ENCODE results near the gene STXBP1.
A peak's percentile ranks its signal among the peaks of the same experiment; 100 is the strongest.

The STXBP1 gene

DNA sequence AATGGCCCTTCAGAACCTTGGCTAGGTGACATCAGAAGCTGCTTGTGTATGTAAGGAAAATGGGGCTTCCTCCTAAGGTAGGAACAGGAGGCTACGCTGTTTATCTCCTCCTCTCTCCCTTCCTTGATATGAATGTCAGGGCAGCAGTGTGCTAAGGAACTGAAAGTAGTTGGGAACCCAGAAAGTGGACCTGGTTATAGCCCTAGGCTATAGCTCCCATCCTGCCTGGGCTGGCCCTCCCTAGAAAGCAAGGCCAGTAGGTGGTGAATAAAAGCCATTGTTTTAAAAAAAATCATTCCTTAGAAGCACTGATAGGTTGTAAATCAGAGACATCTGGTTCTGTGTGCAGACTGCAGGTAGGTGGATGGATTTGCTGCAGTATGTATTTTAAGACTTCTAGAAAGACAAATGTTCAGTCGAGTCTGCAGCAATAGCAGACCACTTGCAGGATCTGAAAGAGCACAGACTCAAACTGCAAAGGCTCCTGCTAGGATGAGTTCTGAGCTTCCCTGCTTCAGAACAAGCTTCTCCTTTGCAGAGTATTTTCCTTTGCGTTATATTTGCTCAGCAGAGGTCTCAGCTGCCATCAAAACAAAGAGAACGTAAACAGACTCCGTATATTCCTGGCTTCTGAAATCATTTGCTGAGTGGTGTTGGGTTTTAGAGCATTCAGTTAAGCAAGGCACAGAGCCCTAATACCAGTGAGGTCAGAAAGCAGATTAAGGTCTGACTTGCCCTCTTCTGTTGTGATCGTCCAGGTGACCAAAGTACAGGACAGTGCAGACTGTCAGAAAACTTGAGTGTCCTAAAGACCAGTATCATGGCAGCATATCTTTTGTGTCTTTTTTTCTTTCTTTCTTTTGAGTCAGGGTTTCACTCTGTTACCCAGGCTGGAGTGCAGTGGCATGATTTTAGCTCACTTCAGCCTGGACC, 74.7 kb downstream of the STXBP1 start:
- Histone ChIP-seq H3K36me3 (ENCODE audit: insufficient read depth, low read length) (peaks cover 47% of the 10 kb centered on the region), H3K4me1 (ENCODE audit: insufficient read depth, low read length) (no peaks in the 10 kb centered on the region), H3K9ac (ENCODE audit: low read length) (no peak overlapping the region), H3K9me3 (ENCODE audit: low read length) (no peaks in the 10 kb centered on the region), H3K27ac (ENCODE audit: low read depth, low read length) (no peak overlapping the region), H3K27me3 (ENCODE audit: control insufficient read depth in 1 of 2, insufficient read depth in 2 of 2, low read length in 2 of 2) (no peaks in the 10 kb centered on the region), H3K4me3 (ENCODE audit: low read depth in 1 of 2, low read length in 2 of 2) (no peak overlapping the region)

DNA sequence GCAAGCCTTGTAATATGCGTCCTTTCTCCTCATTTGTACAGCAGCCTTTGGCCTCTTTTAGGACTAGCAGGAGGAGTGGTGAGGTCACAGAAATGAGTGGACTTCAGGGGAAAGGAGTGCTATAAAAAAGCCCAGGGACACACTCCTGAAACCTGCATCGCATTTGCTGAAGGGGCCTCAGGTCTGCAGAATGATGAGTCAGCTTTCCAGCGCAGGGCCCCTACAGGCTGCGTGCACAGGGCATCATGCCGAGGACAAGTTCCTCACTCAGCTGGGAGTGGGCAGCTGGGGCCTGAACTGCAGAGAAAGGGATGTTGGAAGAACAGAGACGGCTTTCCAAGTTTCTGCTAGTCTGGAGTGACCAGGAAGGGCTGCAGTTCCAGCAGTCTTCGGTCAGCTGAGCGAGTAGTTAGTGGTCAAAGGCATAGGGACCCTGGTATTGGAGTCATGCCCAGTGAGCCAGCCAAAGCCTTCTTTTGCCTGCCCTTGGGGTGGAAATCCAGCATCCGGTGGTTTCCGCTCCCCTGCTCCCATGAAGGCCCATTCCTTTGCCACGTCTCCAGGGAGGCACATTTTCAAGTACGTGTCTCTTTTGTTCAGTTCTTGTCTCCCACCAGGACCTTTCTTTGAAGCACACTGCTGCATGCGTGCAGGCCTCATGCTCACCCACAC, 77.4 kb downstream of the STXBP1 start:
- no peaks in the 10 kb centered on the region for H3K4me1 ChIP-seq (ENCODE audit: insufficient read depth, low read length)
- peaks cover 27% of the 10 kb centered on the region for H3K36me3 ChIP-seq (ENCODE audit: insufficient read depth, low read length)
- H3K9ac ChIP-seq (ENCODE audit: low read length): no peak overlapping the region
- H3K9me3 ChIP-seq (ENCODE audit: low read length): no peaks in the 10 kb centered on the region
- H3K27ac ChIP-seq (ENCODE audit: low read depth, low read length): no peak overlapping the region
- H3K4me3 ChIP-seq (ENCODE audit: low read depth in 1 of 2, low read length in 2 of 2): no peak overlapping the region
- H3K27me3 ChIP-seq (ENCODE audit: control insufficient read depth in 1 of 2, insufficient read depth in 2 of 2, low read length in 2 of 2): no peaks in the 10 kb centered on the region

DNA sequence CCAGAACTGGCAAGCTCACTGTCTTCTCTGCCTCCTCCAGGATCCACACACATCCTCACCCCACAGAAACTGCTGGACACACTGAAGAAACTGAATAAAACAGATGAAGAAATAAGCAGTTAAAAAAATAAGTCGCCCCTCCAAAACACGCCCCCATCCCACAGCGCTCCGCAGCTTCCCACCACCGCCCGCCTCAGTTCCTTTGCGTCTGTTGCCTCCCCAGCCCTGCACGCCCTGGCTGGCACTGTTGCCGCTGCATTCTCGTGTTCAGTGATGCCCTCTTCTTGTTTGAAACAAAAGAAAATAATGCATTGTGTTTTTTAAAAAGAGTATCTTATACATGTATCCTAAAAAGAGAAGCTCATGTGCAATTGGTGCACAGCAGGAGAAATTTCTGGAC, 78.7 kb downstream of the STXBP1 start:
- Histone ChIP-seq H3K4me1 (ENCODE audit: insufficient read depth, low read length) (no peaks in the 10 kb centered on the region), H3K9ac (ENCODE audit: low read length) (no peak overlapping the region), H3K27me3 (ENCODE audit: control insufficient read depth in 1 of 2, insufficient read depth in 2 of 2, low read length in 2 of 2) (no peaks in the 10 kb centered on the region), H3K36me3 (ENCODE audit: insufficient read depth, low read length) (peaks cover 22% of the 10 kb centered on the region), H3K9me3 (ENCODE audit: low read length) (no peaks in the 10 kb centered on the region), H3K4me3 (ENCODE audit: low read depth in 1 of 2, low read length in 2 of 2) (no peak overlapping the region), H3K27ac (ENCODE audit: low read depth, low read length) (no peak overlapping the region)

DNA sequence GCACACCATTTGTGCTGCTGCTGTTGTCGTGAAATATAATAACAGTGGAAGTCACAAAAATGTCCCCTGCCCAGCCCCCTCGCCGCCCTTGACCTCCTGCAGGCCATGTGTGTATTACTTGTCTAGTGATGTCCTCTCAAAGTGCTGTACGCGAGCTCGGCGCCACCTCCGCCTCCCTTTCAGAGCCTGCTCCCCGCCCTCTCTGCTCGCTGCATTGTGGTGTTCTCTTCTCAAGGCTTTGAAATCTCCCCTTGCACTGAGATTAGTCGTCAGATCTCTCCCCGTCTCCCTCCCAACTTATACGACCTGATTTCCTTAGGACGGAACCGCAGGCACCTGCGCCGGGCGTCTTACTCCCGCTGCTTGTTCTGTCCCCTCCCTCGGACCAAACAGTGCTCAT, 80.0 kb downstream of the STXBP1 start:
- no peak overlapping the region for H3K9ac ChIP-seq (ENCODE audit: low read length)
- no peaks in the 10 kb centered on the region for H3K27me3 ChIP-seq (ENCODE audit: control insufficient read depth in 1 of 2, insufficient read depth in 2 of 2, low read length in 2 of 2)
- no peaks in the 10 kb centered on the region for H3K9me3 ChIP-seq (ENCODE audit: low read length)
- H3K4me3 ChIP-seq (ENCODE audit: low read depth in 1 of 2, low read length in 2 of 2): no peak overlapping the region
- no peak overlapping the region for H3K27ac ChIP-seq (ENCODE audit: low read depth, low read length)
- no peaks in the 10 kb centered on the region for H3K4me1 ChIP-seq (ENCODE audit: insufficient read depth, low read length)
- H3K36me3 ChIP-seq (ENCODE audit: insufficient read depth, low read length): peaks cover 10% of the 10 kb centered on the region

DNA sequence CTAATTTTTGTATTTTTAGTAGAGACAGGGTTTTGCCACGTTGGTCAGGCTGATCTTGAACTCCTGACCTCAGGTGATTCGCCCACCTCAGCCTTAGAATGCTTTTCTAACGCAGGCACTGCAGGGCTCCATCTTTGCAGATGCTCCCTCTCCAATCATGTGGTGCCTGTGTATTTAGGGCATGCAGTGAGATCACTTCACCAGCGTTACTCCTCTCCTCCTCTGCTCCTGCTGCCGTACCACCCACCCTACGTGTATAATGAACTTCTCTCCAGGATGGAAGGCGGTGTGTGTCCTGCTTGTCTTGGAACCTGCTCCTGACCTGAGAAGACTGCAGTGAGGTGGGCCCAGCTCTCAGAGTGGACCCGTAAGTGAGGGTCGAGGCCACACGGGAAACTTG, 81.1 kb downstream of the STXBP1 start:
- no peaks in the 10 kb centered on the region for H3K4me1 ChIP-seq (ENCODE audit: insufficient read depth, low read length)
- H3K36me3 ChIP-seq (ENCODE audit: insufficient read depth, low read length): peaks cover 7% of the 10 kb centered on the region
- no peak overlapping the region for H3K27ac ChIP-seq (ENCODE audit: low read depth, low read length)
- no peak overlapping the region for H3K4me3 ChIP-seq (ENCODE audit: low read depth in 1 of 2, low read length in 2 of 2)
- no peaks in the 10 kb centered on the region for H3K9me3 ChIP-seq (ENCODE audit: low read length)
- no peaks in the 10 kb centered on the region for H3K27me3 ChIP-seq (ENCODE audit: control insufficient read depth in 1 of 2, insufficient read depth in 2 of 2, low read length in 2 of 2)
- no peak overlapping the region for H3K9ac ChIP-seq (ENCODE audit: low read length)

DNA sequence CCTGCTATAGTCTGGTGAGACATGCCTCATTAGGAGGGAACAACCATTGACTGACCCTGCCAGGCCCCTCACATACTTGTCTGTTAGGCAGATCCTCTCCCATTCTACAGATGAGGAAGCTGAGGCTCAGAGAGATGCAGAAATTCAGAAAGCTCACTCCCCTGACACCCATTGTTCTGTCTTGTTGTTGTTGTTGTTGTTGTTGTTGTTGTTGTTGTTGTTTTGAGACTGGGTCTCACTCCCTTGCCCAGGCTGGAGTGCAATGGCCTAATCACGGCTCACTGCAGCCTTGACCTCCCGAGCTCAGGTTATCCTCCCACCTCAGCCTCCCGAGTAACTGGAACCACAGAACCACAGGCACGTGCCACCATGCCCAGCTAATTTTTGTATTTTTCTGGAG, 81.6 kb downstream of the STXBP1 start:
- peaks cover 7% of the 10 kb centered on the region for H3K36me3 ChIP-seq (ENCODE audit: insufficient read depth, low read length)
- no peaks in the 10 kb centered on the region for H3K4me1 ChIP-seq (ENCODE audit: insufficient read depth, low read length)
- no peaks in the 10 kb centered on the region for H3K9me3 ChIP-seq (ENCODE audit: low read length)
- H3K4me3 ChIP-seq (ENCODE audit: low read depth in 1 of 2, low read length in 2 of 2): no peak overlapping the region
- H3K9ac ChIP-seq (ENCODE audit: low read length): no peak overlapping the region
- H3K27me3 ChIP-seq (ENCODE audit: control insufficient read depth in 1 of 2, insufficient read depth in 2 of 2, low read length in 2 of 2): no peaks in the 10 kb centered on the region
- no peak overlapping the region for H3K27ac ChIP-seq (ENCODE audit: low read depth, low read length)

DNA sequence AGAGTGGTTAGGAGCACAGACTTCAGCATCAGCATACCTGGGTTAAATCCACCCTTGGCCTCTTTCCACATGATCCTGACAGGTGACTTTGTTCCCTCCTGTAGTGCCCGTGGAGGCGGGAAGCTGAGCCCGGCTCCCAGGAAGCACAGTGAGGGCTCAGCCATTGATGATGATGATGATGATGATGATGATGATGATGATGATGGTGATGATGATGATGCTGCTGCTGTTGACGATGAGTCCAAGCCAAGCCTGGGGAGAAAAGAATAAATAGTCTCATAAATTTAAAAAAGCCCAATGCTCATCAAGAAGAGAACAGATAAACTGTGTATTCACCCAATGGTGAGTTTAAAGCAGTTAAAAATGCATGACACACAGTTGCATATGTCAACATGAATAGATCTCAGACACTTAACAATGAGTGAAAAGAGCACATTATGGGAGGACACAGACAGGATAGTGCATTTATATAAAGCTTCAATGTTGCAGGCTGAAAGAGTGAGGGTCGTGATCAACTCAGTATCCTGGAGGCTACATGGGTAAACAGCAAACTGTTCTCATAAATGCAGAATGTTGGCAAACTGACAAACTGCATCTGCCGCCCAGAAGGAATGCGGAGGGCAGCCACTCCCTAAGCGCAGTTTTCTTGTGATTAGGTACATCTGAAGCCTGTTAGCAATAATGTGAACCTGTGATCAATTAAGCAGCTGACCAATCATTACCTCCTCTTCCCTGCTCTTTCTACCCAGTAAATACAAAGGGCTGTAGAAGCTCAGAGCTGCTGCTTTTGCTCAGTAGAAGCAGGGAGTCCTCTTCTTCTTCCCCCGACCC, 83.0 kb downstream of the STXBP1 start:
- H3K4me1 ChIP-seq (ENCODE audit: insufficient read depth, low read length): peaks cover 8% of the 10 kb centered on the region
- H3K36me3 ChIP-seq (ENCODE audit: insufficient read depth, low read length): peaks cover 7% of the 10 kb centered on the region
- H3K9ac ChIP-seq (ENCODE audit: low read length): no peak overlapping the region
- no peaks in the 10 kb centered on the region for H3K9me3 ChIP-seq (ENCODE audit: low read length)
- no peak overlapping the region for H3K4me3 ChIP-seq (ENCODE audit: low read depth in 1 of 2, low read length in 2 of 2)
- H3K27me3 ChIP-seq (ENCODE audit: control insufficient read depth in 1 of 2, insufficient read depth in 2 of 2, low read length in 2 of 2): no peaks in the 10 kb centered on the region
- H3K27ac ChIP-seq (ENCODE audit: low read depth, low read length): no peak overlapping the region

DNA sequence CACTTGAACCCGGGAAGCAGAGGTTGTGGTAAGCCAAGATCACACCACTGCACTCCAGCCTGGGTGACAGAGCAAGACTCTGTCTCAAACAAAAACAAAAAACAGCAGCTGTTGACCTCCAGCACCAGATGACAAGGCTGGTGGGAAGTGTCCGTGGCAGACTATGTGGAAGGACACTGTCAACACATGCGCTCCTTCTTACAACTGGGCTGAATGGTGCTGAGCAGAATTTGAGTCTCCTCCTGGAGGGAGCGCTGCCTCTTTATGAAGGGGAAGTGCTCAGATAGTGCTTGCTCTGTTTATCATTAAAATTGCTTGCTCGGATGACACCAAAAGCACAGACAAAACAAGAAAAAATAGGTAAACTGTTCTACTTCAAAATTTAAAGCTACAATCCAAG, 85.5 kb downstream of the STXBP1 start:
- no peaks in the 10 kb centered on the region for H3K9me3 ChIP-seq (ENCODE audit: low read length)
- H3K4me1 ChIP-seq (ENCODE audit: insufficient read depth, low read length): peaks cover 11% of the 10 kb centered on the region
- H3K27ac ChIP-seq (ENCODE audit: low read depth, low read length): no peak overlapping the region
- no peak overlapping the region for H3K4me3 ChIP-seq (ENCODE audit: low read depth in 1 of 2, low read length in 2 of 2)
- H3K36me3 ChIP-seq (ENCODE audit: insufficient read depth, low read length): no peaks in the 10 kb centered on the region
- H3K27me3 ChIP-seq (ENCODE audit: control insufficient read depth in 1 of 2, insufficient read depth in 2 of 2, low read length in 2 of 2): no peaks in the 10 kb centered on the region
- H3K9ac ChIP-seq (ENCODE audit: low read length): no peak overlapping the region

DNA sequence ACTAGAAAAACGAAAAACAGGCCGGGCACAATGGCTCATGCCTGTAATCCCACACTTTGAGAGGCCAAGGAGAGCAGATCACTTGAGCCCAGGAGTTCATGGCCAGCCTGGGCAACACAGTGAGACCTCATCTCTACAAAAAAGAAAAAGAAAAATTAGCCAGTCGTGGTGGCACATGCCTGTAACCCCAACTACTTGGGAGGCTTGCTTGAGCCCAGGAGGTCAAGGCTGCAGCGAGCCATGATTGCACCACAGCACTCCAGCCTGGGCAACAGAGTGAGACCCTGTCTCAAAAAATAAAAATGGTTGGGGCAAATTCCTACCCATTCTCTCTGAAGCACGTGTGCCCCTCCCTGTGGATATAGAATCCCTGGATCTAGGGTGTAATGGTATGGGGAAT, 86.3 kb downstream of the STXBP1 start:
- no peak overlapping the region for H3K9ac ChIP-seq (ENCODE audit: low read length)
- no peak overlapping the region for H3K27ac ChIP-seq (ENCODE audit: low read depth, low read length)
- no peak overlapping the region for H3K4me3 ChIP-seq (ENCODE audit: low read depth in 1 of 2, low read length in 2 of 2)
- H3K4me1 ChIP-seq (ENCODE audit: insufficient read depth, low read length): peaks cover 11% of the 10 kb centered on the region
- no peaks in the 10 kb centered on the region for H3K9me3 ChIP-seq (ENCODE audit: low read length)
- H3K27me3 ChIP-seq (ENCODE audit: control insufficient read depth in 1 of 2, insufficient read depth in 2 of 2, low read length in 2 of 2): no peaks in the 10 kb centered on the region
- H3K36me3 ChIP-seq (ENCODE audit: insufficient read depth, low read length): no peaks in the 10 kb centered on the region

DNA sequence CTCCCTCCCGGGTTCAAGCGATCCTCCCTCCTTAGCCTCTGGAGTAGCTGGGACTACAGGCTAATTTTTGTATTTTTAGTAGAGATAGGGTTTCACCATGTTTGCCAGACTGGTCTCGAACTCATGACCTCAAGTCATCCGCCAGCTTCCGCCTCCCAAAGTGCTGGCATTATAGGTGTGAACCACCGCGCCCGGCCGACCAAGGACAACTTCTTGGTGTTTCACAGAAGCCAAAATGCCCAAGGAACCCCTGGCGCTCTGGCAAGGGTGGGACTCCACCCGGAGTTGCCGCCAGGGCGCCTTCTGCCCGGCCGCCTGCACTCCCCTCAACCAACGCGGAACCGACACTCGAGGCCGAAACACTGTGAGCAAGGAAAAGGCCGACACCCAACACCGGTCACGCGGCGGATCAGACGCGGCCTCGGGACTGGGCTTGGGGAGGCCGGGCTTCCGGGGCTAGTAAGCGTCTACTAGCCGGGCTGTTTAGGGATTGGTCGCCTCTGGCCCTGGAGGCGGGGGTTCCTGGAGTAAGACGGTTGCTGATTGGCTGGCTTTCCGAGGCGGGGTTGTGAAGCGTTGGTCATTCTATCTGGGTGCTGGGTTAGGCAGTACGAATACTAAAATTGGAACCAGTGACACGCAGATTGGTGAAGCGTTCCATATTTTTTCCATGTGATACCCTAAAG, 87.1 kb downstream of the STXBP1 start:
- Histone ChIP-seq H3K4me3 (ENCODE audit: low read depth in 1 of 2, low read length in 2 of 2) (peak overlapping the region; percentile 23 to 47), H3K9ac (ENCODE audit: low read length) (peak overlapping the region; percentile 9), H3K27ac (ENCODE audit: low read depth, low read length) (peak overlapping the region; percentile 47)

DNA sequence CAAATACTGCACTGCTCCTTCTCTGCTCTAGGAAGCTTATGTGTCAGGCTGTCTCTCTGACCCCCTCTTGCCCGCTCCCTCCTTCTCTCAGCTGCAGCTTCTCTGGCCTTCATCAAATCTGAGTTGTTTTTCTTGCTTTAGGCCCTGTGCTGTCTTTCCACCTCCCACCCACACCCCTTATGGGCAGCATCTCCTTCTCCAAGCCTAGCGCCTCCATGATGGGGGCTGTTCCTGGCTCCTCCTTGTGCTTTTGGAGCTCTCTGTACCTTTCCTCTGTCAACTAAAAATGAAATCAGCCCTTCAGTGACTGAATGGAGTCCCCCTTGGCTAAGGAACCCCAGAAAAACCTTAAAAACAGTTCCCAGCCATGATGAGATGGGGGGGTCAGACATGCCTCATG, 88.1 kb downstream of the STXBP1 start:
- no peak overlapping the region for H3K9ac ChIP-seq (ENCODE audit: low read length)
- no peaks in the 10 kb centered on the region for H3K27me3 ChIP-seq (ENCODE audit: control insufficient read depth in 1 of 2, insufficient read depth in 2 of 2, low read length in 2 of 2)
- H3K4me3 ChIP-seq (ENCODE audit: low read depth in 1 of 2, low read length in 2 of 2): peak overlapping the region in 1 of 2 donors; percentile 47
- no peak overlapping the region for H3K27ac ChIP-seq (ENCODE audit: low read depth, low read length)
- no peaks in the 10 kb centered on the region for H3K36me3 ChIP-seq (ENCODE audit: insufficient read depth, low read length)
- H3K4me1 ChIP-seq (ENCODE audit: insufficient read depth, low read length): peaks cover 11% of the 10 kb centered on the region
- H3K9me3 ChIP-seq (ENCODE audit: low read length): no peaks in the 10 kb centered on the region

More for the DNA sequence above, 87.1 kb downstream of the STXBP1 start:
- no peaks in the 10 kb centered on the region for H3K9me3 ChIP-seq (ENCODE audit: low read length)
- H3K36me3 ChIP-seq (ENCODE audit: insufficient read depth, low read length): no peaks in the 10 kb centered on the region
- H3K4me1 ChIP-seq (ENCODE audit: insufficient read depth, low read length): peaks cover 11% of the 10 kb centered on the region
- no peaks in the 10 kb centered on the region for H3K27me3 ChIP-seq (ENCODE audit: control insufficient read depth in 1 of 2, insufficient read depth in 2 of 2, low read length in 2 of 2)
